AG04450 (cell line): Measurements from ENCODE around the gene ZBTB49. TPM values are rescaled to one million over a fixed set of nuclear protein-coding genes. Genes with fewer than 3 reads are reported as not detected.

Experiments
- CTCF ChIA-PET: fragments of 300-600, 350-600 bp; formaldehyde crosslinking; extraction: SDS; loops from one replicate; lab custom pipeline; 2022; ENCODE audit warnings: antibody characterized with exemption, inconsistent platforms; lab: Charles Lee
- POLR2A ChIA-PET: fragments of 350-600 bp; formaldehyde crosslinking; extraction: SDS; loops from one replicate; lab custom pipeline; 2021; ENCODE audit warnings: antibody characterized with exemption, inconsistent platforms; lab: Yijun Ruan, JAX
- DNase-seq: peaks from one replicate; pipeline ENCODE4 v3.0.0-alpha.2; 2011; ENCODE audit warnings: low read depth, low spot score
- H3K27ac ChIP-seq: one replicate; pipeline ENCODE4 v1.5.1; 2012; ENCODE audit warnings: low read depth, low read length, control low read depth
- H3K27me3 ChIP-seq: one replicate; pipeline ENCODE4 v1.6.0; 2012; ENCODE audit warnings: low read length; ENCODE audit not compliant: control insufficient read depth, insufficient read depth
- H3K4me3 ChIP-seq: 2 replicates; pipeline ENCODE4 v1.5.1; 2011; ENCODE audit warnings: mild to moderate bottlenecking, low read depth, low read length, control low read depth
- H3K9me3 ChIP-seq: 2 replicates; pipeline ENCODE4 v1.5.1; 2012; ENCODE audit warnings: low read length; ENCODE audit not compliant: control insufficient read depth, insufficient read depth
- polyA plus RNA-seq: library from polyadenylated mRNA; depleted of rRNA; stranded (reverse); fragments of >200 nt; gene quantifications from 2 replicates; pipeline ENCODE4 v1.2.3, GENCODE V29; 2011
- TF ChIP-seq, protein P1 (sequence below): IDR thresholded peaks from 2 replicates; pipeline ENCODE4 v1.5.1; 2011; ENCODE audit warnings: low read depth, low read length, control low read depth, inconsistent platforms

ZBTB49 gene
- polyA plus RNA-seq, 1 experiment: 3.9 TPM

DNA sequence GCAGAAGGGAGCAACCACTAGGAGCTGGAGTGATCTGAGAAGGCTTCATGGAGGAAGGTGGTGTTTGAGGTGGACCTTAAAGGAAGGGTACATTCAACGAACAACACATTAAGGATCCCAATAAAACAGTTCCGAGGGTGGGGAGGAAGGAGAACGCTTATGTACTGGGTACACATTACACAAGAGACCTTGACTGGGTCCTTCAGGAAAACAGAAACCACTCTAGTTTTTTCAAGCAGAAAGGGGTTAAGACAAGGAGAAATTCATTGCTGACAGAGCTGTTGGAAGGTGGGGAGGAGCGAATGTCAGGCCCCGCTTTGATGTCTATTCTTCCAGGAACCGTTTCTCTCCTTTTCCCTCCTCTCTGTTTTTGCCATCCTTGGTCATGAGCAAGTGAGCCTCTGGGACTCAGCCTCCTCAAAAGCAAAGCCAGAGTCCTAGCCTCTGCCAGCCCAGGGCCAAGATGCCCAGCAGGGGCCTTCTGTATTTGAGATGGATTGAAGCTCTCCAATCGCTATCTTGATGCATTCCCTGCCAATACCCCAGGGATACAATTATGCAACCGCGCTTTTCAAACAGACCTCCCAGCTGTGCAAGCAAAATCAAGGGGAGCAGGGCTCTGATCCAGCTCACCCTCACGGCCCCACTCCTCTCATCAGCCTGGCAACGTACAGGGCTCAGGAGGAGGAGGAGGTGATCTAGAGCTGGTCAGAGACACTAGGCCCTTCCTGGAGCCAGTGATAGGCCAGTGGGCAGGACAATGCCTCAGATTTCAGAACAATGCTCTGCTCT lies 48.4 kb downstream of the ZBTB49 start:
- DNase-seq: no peak
- Histone ChIP-seq H3K27me3 (peaks cover 18% of the 10 kb centered on the region), H3K4me3 (no peak overlapping the region), H3K9me3 (no peaks in the 10 kb centered on the region), H3K27ac (no peak overlapping the region)
- POLR2A ChIA-PET: no interaction called here
- CTCF ChIA-PET: interaction anchor here (0.6 to 2.0 kb wide), 3 partner anchors 11 to 86 kb away, joined by 3 to 9 read pairs (median 3); no protein-coding TSS in a partner anchor
- TF ChIP-seq, protein P1, sequence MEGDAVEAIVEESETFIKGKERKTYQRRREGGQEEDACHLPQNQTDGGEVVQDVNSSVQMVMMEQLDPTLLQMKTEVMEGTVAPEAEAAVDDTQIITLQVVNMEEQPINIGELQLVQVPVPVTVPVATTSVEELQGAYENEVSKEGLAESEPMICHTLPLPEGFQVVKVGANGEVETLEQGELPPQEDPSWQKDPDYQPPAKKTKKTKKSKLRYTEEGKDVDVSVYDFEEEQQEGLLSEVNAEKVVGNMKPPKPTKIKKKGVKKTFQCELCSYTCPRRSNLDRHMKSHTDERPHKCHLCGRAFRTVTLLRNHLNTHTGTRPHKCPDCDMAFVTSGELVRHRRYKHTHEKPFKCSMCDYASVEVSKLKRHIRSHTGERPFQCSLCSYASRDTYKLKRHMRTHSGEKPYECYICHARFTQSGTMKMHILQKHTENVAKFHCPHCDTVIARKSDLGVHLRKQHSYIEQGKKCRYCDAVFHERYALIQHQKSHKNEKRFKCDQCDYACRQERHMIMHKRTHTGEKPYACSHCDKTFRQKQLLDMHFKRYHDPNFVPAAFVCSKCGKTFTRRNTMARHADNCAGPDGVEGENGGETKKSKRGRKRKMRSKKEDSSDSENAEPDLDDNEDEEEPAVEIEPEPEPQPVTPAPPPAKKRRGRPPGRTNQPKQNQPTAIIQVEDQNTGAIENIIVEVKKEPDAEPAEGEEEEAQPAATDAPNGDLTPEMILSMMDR: no peak

DNA sequence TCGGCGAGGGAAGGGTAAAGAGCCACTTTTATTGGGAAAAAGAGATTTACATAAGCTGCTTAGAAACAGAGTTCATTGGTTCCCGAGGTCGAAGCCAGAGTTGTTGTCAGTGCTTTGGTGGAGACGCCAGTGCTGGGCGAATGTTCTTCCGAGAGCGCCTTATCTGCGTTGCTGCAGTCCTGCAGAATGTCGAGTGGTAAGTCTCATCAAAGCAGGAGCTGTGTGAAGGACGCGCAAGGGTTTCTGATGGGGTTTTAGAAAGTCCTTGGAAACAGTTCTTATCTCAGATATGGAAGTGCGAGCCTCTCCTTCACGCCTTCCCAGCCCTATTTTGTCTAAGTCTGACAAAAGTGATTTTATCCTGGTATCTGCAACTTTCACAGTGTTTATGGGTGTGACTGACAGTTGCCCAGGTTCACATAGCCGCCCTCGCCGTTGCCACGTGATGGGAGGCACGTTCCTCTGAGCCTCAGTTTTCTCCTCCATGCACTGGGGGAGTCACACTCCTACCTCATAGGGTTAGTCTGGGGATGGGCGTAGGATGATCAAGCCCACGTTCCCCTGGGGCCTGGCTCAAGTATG lies 49.5 kb downstream of the ZBTB49 start:
- TF ChIP-seq, protein P1: no peak
- no peak for DNase-seq
- Histone ChIP-seq H3K27me3 (peaks cover 17% of the 10 kb centered on the region), H3K9me3 (no peaks in the 10 kb centered on the region), H3K4me3 (no peak overlapping the region), H3K27ac (no peak overlapping the region)
- ChIA-PET CTCF (interaction anchor here (1.2 to 2.0 kb wide), 2 partner anchors 12 to 79 kb away, joined by 3 to 9 read pairs; no protein-coding TSS in a partner anchor), POLR2A (no interaction called here)

DNA sequence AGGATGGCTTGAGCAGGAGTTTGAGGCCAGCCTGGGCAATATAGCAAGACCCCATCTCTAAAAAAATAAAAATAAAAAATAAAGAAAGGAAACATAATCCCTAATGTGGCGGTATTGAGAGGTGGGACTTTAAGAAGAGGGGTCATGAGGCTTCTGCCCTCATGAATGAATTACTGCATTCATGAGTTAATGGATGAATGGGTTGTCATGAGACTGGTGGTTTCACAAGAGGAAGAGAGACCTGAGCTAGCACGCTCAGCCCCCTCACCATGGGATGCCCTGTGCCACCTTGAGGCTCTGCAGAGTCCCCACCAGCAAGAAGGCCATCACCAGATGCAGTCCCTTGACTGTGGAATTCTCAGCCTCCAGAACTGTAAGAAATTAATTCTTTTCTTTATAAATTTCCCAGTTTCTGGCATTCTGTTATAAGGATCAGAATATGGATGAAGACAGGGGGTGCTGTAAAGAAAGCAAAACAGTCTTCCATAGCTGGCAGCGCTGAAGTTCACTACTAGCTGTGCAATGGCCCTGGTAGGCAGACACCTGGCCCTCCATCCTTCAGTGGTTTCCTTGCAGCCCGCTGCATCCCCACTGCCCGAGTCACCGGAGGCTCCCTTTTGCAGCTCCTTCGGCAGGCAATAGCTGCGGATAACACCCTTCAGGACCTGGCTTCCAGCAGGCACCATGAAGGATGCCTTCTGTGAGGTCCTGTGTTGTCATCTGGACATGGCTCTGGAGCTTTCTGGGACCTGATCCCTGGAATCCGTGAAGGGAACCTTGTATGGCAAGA lies 52.0 kb downstream of the ZBTB49 start:
- Histone ChIP-seq H3K9me3 (no peaks in the 10 kb centered on the region), H3K27me3 (peaks cover 20% of the 10 kb centered on the region), H3K27ac (no peak overlapping the region), H3K4me3 (no peak overlapping the region)
- ChIA-PET CTCF (no interaction called here), POLR2A (no interaction called here)
- TF ChIP-seq, protein P1: no peak
- no peak for DNase-seq

DNA sequence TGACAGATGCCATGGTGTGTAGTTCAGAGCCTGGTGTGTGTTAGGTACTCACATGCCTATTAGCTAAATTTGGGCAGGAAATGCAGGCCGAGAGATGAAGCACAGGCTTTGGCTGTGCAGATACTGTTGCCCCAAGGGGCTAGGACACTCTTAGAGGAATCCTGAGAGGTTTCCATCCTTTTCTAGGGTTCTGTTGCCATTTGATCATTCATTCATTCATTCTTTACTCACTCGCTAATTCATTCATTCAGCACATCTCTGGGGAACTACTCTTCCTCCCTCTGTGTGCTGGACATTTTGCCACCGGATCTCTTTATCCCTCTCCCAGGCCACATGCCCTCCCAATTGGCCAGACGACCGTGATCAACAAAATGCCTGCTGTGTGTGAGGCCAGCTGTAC lies 53.0 kb downstream of the ZBTB49 start:
- CTCF ChIA-PET: interaction anchor here (1.0 kb wide), 1 partner anchor 8 kb away, joined by 3 read pairs; no protein-coding TSS in a partner anchor

More for the DNA sequence above, 53.0 kb downstream of the ZBTB49 start:
- POLR2A ChIA-PET: interaction anchor here (0.6 to 0.7 kb wide), 2 partner anchors 85 to 1861 kb away, joined by 4 to 9 read pairs; no protein-coding TSS in a partner anchor
- no peak overlapping the region for H3K27ac ChIP-seq
- no peak for DNase-seq
- no peaks in the 10 kb centered on the region for H3K9me3 ChIP-seq
- TF ChIP-seq, protein P1: no peak
- no peak overlapping the region for H3K4me3 ChIP-seq
- H3K27me3 ChIP-seq: peaks cover 20% of the 10 kb centered on the region
